Forelimb muscle (tissue), 1 donor: Measurements from ENCODE around the gene PGF. TPM values are rescaled to one million over a fixed set of nuclear protein-coding genes. Genes with fewer than 3 reads are reported as not detected.
"Not testable (repeated sequence)": the region's sequence is repeated elsewhere in the genome, so short reads cannot be mapped to it uniquely, and the experiment has no call there.

Experiments
- DNase-seq: peaks from one replicate; pipeline ENCODE4 v3.0.0-alpha.2; 2013; ENCODE audit warnings: low read depth
- polyA plus RNA-seq: library from polyadenylated mRNA; unstranded; fragments of 120-200 nt; gene quantifications from one replicate; pipeline ENCODE4 v1.2.1, GENCODE V29; 2013; ENCODE audit not compliant: insufficient read length

Gene PGF
- polyA plus RNA-seq, 1 donor: 43.2 TPM

DNA sequence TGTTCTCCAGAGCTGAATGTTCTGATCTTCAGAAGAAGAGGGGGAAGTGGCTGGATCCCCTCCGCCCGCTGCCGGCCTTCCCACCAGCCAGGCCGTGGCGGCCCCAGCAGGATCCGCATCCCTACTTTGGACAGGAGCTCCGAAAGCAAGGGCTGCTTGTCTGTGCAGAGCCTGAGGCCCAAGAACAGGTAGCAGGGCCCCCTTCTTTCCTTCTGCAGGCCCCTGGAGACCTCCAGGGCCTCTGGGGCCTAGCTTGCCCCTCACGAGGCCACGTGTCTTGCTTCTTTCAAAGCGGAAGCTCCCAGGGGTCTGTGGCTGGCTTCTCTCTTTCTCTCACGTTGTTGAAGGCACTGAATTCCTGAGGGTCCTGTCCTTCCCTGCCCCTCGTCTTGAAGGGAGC is 13.2 kb downstream of the PGF start:
- no peak for DNase-seq

- no peak for DNase-seq
Observed at GRCh38 chr14:74941676-74942097, 13.7 kb downstream of the PGF start.

GRCh38 chr14:74940956-74941565 is 14.3 kb downstream of the PGF start:
- no peak for DNase-seq

GRCh38 chr14:74938531-74939495 is 16.6 kb downstream of the PGF start:
- no peak for DNase-seq

- DNase-seq: no peak
Observed at GRCh38 chr14:74937171-74937570, 18.2 kb downstream of the PGF start.

GRCh38 chr14:74936731-74937130 is 18.7 kb downstream of the PGF start:
- DNase-seq: no peak

DNA sequence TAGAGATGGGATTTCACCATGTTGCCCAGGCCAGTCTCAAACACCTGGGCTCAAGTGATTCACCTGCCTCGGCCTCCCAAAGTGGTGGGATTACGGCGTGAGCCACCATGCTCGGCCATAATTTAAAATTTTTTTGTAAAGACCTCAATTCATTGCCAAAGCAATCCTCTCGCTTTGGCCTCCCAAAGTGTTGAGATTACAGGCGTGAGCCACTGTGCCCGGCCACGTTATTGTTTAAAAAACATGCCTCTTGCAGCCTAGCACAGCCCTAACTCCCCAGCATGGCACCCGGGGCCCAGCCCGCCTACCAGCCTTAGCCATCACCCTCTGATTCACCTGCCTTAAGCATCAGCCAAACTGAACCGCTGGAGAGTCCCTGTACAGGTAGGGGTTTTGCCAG is 19.2 kb downstream of the PGF start:
- DNase-seq: no peak

GRCh38 chr14:74935360-74935680 is 20.1 kb downstream of the PGF start:
- no peak for DNase-seq

DNA sequence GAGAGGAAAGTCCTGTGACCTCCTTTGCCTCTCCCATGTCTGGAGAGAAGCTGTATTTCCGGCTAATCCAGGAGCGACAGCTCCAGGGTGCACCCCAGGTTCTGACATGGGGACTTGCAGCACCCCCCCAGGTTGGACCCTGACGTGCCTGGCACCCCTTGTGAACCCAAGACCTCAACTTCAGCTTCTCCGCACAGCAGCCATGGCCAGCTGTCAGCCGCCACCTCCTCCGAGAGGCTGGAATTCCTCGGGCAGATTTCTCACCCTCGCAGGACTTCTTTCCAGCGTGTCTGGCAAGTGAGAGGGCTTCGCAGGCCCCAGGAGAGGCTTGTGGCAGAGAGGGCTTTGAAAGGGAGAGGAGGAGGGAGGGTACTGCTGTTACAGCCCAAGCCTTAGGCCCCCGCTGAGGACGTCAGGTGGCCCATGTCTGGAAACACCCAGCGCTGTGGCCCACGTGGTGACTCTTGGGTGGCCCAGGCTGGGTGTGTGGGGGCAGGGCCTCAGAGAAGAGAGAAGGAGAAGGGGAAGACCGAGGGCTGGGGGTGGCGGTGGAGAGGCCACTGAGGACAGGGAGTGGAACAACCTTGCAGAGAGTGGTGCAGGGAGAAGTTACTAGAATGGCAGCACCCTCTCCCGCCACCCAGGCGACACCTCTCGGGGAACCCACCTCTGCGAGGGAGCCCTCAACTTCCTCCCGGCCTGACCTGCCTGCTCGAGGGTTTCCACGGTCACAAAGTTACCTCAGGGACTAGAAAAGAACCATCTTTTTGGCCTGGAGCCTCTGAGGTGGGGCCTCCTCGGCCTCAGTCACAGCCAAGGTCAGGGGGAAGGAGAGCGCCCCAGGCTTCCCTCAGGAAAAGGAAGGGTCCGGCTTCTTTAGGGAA is 20.7 kb downstream of the PGF start:
- DNase-seq: no peak

GRCh38 chr14:74934041-74934440 is 21.4 kb downstream of the PGF start:
- no peak for DNase-seq

GRCh38 chr14:74932936-74933335 is 22.5 kb downstream of the PGF start:
- not testable (repeated sequence) for DNase-seq

GRCh38 chr14:74932401-74932901 is 22.9 kb downstream of the PGF start:
- DNase-seq: peak; percentile 91

DNA sequence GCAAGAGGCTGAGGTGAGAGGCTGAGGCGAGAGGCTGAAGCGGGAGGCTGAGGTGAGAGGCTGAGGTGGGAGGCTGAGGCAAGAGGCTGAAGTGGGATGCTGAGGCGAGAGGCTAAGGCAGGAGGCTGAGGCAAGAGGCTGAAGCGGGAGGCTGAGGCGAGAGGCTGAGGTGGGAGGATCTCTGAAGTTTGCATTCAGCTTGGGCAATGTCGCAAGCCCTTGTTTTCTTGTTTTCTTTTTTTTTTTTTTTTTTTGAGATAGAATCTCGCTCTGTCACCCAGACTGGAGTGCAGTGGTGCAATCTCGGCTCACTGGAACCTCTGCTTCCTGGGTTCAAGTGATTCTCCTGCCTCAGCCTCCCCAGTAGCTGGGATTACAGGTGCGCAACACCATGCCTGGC is 23.7 kb downstream of the PGF start:
- not testable (repeated sequence) for DNase-seq

- DNase-seq: no peak
Observed at GRCh38 chr14:74929242-74929641, 26.2 kb downstream of the PGF start.

- DNase-seq: no peak
Observed at GRCh38 chr14:74927225-74927624, 28.2 kb downstream of the PGF start.

DNA sequence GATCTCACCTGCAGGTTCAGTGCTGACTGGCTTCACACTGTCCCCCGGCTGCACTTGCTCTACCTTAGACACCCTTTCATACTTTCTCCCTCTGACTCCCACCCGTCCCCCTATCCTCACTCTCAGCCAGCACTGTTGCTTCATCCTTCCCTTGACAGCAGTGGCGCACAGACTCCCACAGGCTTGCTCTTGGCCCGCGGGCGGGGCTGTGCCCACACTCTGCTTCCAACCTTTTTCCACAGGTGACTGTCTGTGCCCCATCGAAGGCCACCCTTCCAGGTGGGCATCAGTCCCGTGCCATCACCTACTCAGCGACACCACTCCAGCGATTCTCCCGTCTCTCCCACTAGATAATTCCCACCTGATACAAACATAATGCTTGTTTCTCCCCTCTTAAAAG is 31.3 kb downstream of the PGF start:
- DNase-seq: no peak

GRCh38 chr14:74922752-74923401 is 32.5 kb downstream of the PGF start, which contains the start of gene RPS6KL1:
Gene RPS6KL1, minus strand, starts transcription at chr14:74923260. Its CDS starts 1,719 bp downstream, at chr14:74921541.
- DNase-seq: no peak

- DNase-seq: no peak
Observed at GRCh38 chr14:74921987-74922751, 33.2 kb downstream of the PGF start.

GRCh38 chr14:74921053-74921620 is 34.3 kb downstream of the PGF start:
- DNase-seq: no peak

- no peak for DNase-seq
Observed at GRCh38 chr14:74920281-74920680, 35.1 kb downstream of the PGF start.
